ENCODE results near the gene CDK14. TPM values are rescaled to one million over a fixed set of nuclear protein-coding genes. Genes with fewer than 3 reads are reported as not detected.

The CDK14 gene
- total RNA-seq, 8 experiments from 2014 or later: 9.9 to 50.5 (median 13.3) TPM

GRCh38 chr7:91083855-91084644 lies 487.9 kb downstream of the CDK14 start:
- Histone ChIP-seq H3K4me1 (replicated peaks in 1 of 2) (peaks cover 0 to 3% of the 10 kb centered on the region in 2 donors), H3K27ac (no peak overlapping the region), H3K4me3 (no peak overlapping the region)
- in situ Hi-C loops (cut with MboI; ENCODE audit: low pct_unique_long_range_greater_than_20kb in 2 of 9, low sequenced_read_pairs in 9 of 9, unreplicated experiment in 9 of 9): loop anchor here in 6 of 9 experiments (10.0 to 25.0 kb wide), 5 partner anchors 178 to 803 kb away; partner anchors contain the start of genes FZD1 (in 4 of the 6) and MTERF1 (in 1 of the 6)
- ATAC-seq (replicated peaks in 6 of 8): peak in 3 of 8 experiments; percentile 51 to 92 (median 60)
- WGBS, 10 experiments: 59 to 100% (median 80%) methylated on average over 1 to 3 of the region's 3 CpGs; no CpG with 5 or more reads in 3 of the 10 experiments

GRCh38 chr7:91085175-91085574 lies 489.1 kb downstream of the CDK14 start:
- H3K4me3 ChIP-seq: no peak overlapping the region
- no peak for ATAC-seq (replicated peaks in 6 of 8)
- no peak overlapping the region for H3K27ac ChIP-seq
- peaks cover 0 to 3% of the 10 kb centered on the region in 2 donors for H3K4me1 ChIP-seq (replicated peaks in 1 of 2)
- in situ Hi-C loops (cut with MboI; ENCODE audit: low pct_unique_long_range_greater_than_20kb in 2 of 9, low sequenced_read_pairs in 9 of 9, unreplicated experiment in 9 of 9): loop anchor here in 6 of 9 experiments (10.0 to 25.0 kb wide), 5 partner anchors 177 to 802 kb away; partner anchors contain the start of genes FZD1 (in 4 of the 6) and MTERF1 (in 1 of the 6)
- 60 to 86% (median 75%) methylated on average over 1 to 4 of the region's 4 CpGs; no CpG with 5 or more reads in 4 of the 10 experiments for WGBS, 10 experiments

GRCh38 chr7:91086200-91086599 lies 490.1 kb downstream of the CDK14 start:
- H3K27ac ChIP-seq: no peak overlapping the region
- WGBS, 10 experiments: 40 to 100% (median 81%) methylated on average over 1 to 4 of the region's 4 CpGs; no CpG with 5 or more reads in 2 of the 10 experiments
- no peak for ATAC-seq (replicated peaks in 6 of 8)
- in situ Hi-C loops (cut with MboI; ENCODE audit: low pct_unique_long_range_greater_than_20kb in 2 of 9, low sequenced_read_pairs in 9 of 9, unreplicated experiment in 9 of 9): loop anchor here in 6 of 9 experiments (10.0 to 25.0 kb wide), 5 partner anchors 176 to 801 kb away; partner anchors contain the start of genes FZD1 (in 4 of the 6) and MTERF1 (in 1 of the 6)
- no peak overlapping the region for H3K4me3 ChIP-seq
- H3K4me1 ChIP-seq (replicated peaks in 1 of 2): no peaks in the 10 kb centered on the region

- in situ Hi-C loops (cut with MboI; ENCODE audit: low pct_unique_long_range_greater_than_20kb in 2 of 9, low sequenced_read_pairs in 9 of 9, unreplicated experiment in 9 of 9): loop anchor here in 6 of 9 experiments (10.0 to 25.0 kb wide), 5 partner anchors 174 to 799 kb away; partner anchors contain the start of genes FZD1 (in 4 of the 6) and MTERF1 (in 1 of the 6)
- Histone ChIP-seq H3K4me1 (replicated peaks in 1 of 2) (no peaks in the 10 kb centered on the region), H3K4me3 (no peak overlapping the region), H3K27ac (no peak overlapping the region)
- WGBS, 10 experiments: 13 to 83% (median 30%) methylated on average over 1 of the region's 1 CpG; no CpG with 5 or more reads in 4 of the 10 experiments
- ATAC-seq (replicated peaks in 6 of 8): no peak
Measured at GRCh38 chr7:91088156-91088555, 492.0 kb downstream of the CDK14 start.

- Histone ChIP-seq H3K4me1 (replicated peaks in 1 of 2) (no peaks in the 10 kb centered on the region), H3K27ac (no peak overlapping the region), H3K4me3 (no peak overlapping the region)
- WGBS, 10 experiments: 25 to 100% (median 83%) methylated on average over 1 of the region's 1 CpG; no CpG with 5 or more reads in 1 of the 10 experiments
- in situ Hi-C loops (cut with MboI; ENCODE audit: low pct_unique_long_range_greater_than_20kb in 2 of 9, low sequenced_read_pairs in 9 of 9, unreplicated experiment in 9 of 9): loop anchor here in 6 of 9 experiments (10.0 to 25.0 kb wide), 5 partner anchors 174 to 799 kb away; partner anchors contain the start of genes FZD1 (in 4 of the 6) and MTERF1 (in 1 of the 6)
- no peak for ATAC-seq (replicated peaks in 6 of 8)
Measured at GRCh38 chr7:91088691-91089090, 492.6 kb downstream of the CDK14 start.

GRCh38 chr7:91089382-91089963 lies 493.4 kb downstream of the CDK14 start:
- Histone ChIP-seq H3K27ac (no peak overlapping the region), H3K4me1 (replicated peaks in 1 of 2) (no peaks in the 10 kb centered on the region), H3K4me3 (peak overlapping the region in 3 of 5 donors; percentile 9 to 21 (median 16))
- 0 to 40% (median 10%) methylated on average over 1 to 5 of the region's 5 CpGs for WGBS, 10 experiments
- in situ Hi-C loops (cut with MboI; ENCODE audit: low pct_unique_long_range_greater_than_20kb in 2 of 9, low sequenced_read_pairs in 9 of 9, unreplicated experiment in 9 of 9): loop anchor here in 6 of 9 experiments (10.0 to 25.0 kb wide), 5 partner anchors 173 to 798 kb away; partner anchors contain the start of genes FZD1 (in 4 of the 6) and MTERF1 (in 1 of the 6)
- peak in 7 of 8 experiments; percentile 44 to 68 (median 59) for ATAC-seq (replicated peaks in 6 of 8)

- 77 to 100% (median 94%) methylated on average over 2 to 7 of the region's 7 CpGs for WGBS, 10 experiments
- Histone ChIP-seq H3K4me3 (no peak overlapping the region), H3K4me1 (replicated peaks in 1 of 2) (no peaks in the 10 kb centered on the region), H3K27ac (no peak overlapping the region)
- in situ Hi-C loops (cut with MboI; ENCODE audit: low pct_unique_long_range_greater_than_20kb in 2 of 9, low sequenced_read_pairs in 9 of 9, unreplicated experiment in 9 of 9): loop anchor here in 6 of 9 experiments (25.0 kb wide), 4 partner anchors 172 to 797 kb away; partner anchors contain the start of genes FZD1 (in 4 of the 6) and MTERF1 (in 1 of the 6)
- ATAC-seq (replicated peaks in 6 of 8): no peak
Measured at GRCh38 chr7:91090684-91091083, 494.6 kb downstream of the CDK14 start.

- Histone ChIP-seq H3K4me3 (no peak overlapping the region), H3K27ac (no peak overlapping the region), H3K4me1 (replicated peaks in 1 of 2) (no peaks in the 10 kb centered on the region)
- ATAC-seq (replicated peaks in 6 of 8): no peak
- in situ Hi-C loops (cut with MboI; ENCODE audit: low pct_unique_long_range_greater_than_20kb in 2 of 9, low sequenced_read_pairs in 9 of 9, unreplicated experiment in 9 of 9): loop anchor here in 6 of 9 experiments (25.0 kb wide), 4 partner anchors 171 to 796 kb away; partner anchors contain the start of genes FZD1 (in 4 of the 6) and MTERF1 (in 1 of the 6)
- 81 to 100% (median 100%) methylated on average over 1 to 4 of the region's 4 CpGs; no CpG with 5 or more reads in 2 of the 10 experiments for WGBS, 10 experiments
Measured at GRCh38 chr7:91091631-91092030, 495.5 kb downstream of the CDK14 start.

- H3K27ac ChIP-seq: no peak overlapping the region
- no peaks in the 10 kb centered on the region for H3K4me1 ChIP-seq (replicated peaks in 1 of 2)
- no peak overlapping the region for H3K4me3 ChIP-seq
- in situ Hi-C loops (cut with MboI; ENCODE audit: low pct_unique_long_range_greater_than_20kb in 2 of 9, low sequenced_read_pairs in 9 of 9, unreplicated experiment in 9 of 9): loop anchor here in 6 of 9 experiments (25.0 kb wide), 4 partner anchors 169 to 794 kb away; partner anchors contain the start of genes FZD1 (in 4 of the 6) and MTERF1 (in 1 of the 6)
- no peak for ATAC-seq (replicated peaks in 6 of 8)
- WGBS, 10 experiments: 60 to 100% (median 98%) methylated on average over 1 to 3 of the region's 3 CpGs
Measured at GRCh38 chr7:91093181-91093580, 497.1 kb downstream of the CDK14 start.

GRCh38 chr7:91098566-91098965 lies 502.4 kb downstream of the CDK14 start:
- Histone ChIP-seq H3K27ac (no peak overlapping the region), H3K4me3 (no peak overlapping the region), H3K4me1 (replicated peaks in 1 of 2) (no peaks in the 10 kb centered on the region)
- in situ Hi-C loops (cut with MboI; ENCODE audit: low pct_unique_long_range_greater_than_20kb in 2 of 9, low sequenced_read_pairs in 9 of 9, unreplicated experiment in 9 of 9): loop anchor here in 6 of 9 experiments (25.0 kb wide), 4 partner anchors 164 to 789 kb away; partner anchors contain the start of genes FZD1 (in 4 of the 6) and MTERF1 (in 1 of the 6)
- 80 to 100% (median 100%) methylated on average over 1 of the region's 1 CpG; no CpG with 5 or more reads in 1 of the 10 experiments for WGBS, 10 experiments
- no peak for ATAC-seq (replicated peaks in 6 of 8)

GRCh38 chr7:91103363-91103762 lies 507.2 kb downstream of the CDK14 start:
- in situ Hi-C loops (cut with MboI; ENCODE audit: low pct_unique_long_range_greater_than_20kb in 2 of 9, low sequenced_read_pairs in 9 of 9, unreplicated experiment in 9 of 9): no loop called here
- ATAC-seq (replicated peaks in 6 of 8): no peak
- H3K4me1 ChIP-seq (replicated peaks in 1 of 2): no peaks in the 10 kb centered on the region
- no peak overlapping the region for H3K4me3 ChIP-seq
- WGBS, 10 experiments: 83 to 100% (median 100%) methylated on average over 1 of the region's 1 CpG; no CpG with 5 or more reads in 4 of the 10 experiments
- H3K27ac ChIP-seq: no peak overlapping the region

GRCh38 chr7:91107460-91107859 lies 511.3 kb downstream of the CDK14 start:
- 6 to 100% (median 92%) methylated on average over 2 to 3 of the region's 3 CpGs; no CpG with 5 or more reads in 1 of the 10 experiments for WGBS, 10 experiments
- no peak for ATAC-seq (replicated peaks in 6 of 8)
- peaks cover 0 to 1% of the 10 kb centered on the region in 2 donors for H3K4me1 ChIP-seq (replicated peaks in 1 of 2)

More at GRCh38 chr7:91107460-91107859, 511.3 kb downstream of the CDK14 start:
- H3K4me3 ChIP-seq: no peak overlapping the region
- H3K27ac ChIP-seq: no peak overlapping the region
- in situ Hi-C loops (cut with MboI; ENCODE audit: low pct_unique_long_range_greater_than_20kb in 2 of 9, low sequenced_read_pairs in 9 of 9, unreplicated experiment in 9 of 9): no loop called here

Data from motor neuron (in vitro differentiated cells).